GM23248 (cell line): Measurements from ENCODE around the gene EMILIN2. TPM values are rescaled to one million over a fixed set of nuclear protein-coding genes. Genes with fewer than 3 reads are reported as not detected.

Experiments used
- DNase-seq: peaks from one replicate; pipeline ENCODE4 v3.0.0-alpha.2; 2015
- H2AFZ ChIP-seq: fragments of 200-600 bp; sonication (generic); 2 replicates; pipeline ENCODE4 v1.6.1; 2016; ENCODE audit warnings: antibody characterized with exemption
- H3F3A ChIP-seq: fragments of 200-600 bp; sonication (generic); 2 replicates; pipeline ENCODE4 v1.6.1; 2016; ENCODE audit warnings: mild to moderate bottlenecking, antibody characterized with exemption, mixed run types; ENCODE audit not compliant: insufficient read depth
- H3K27ac ChIP-seq: fragments of 200-600 bp; sonication (generic); 2 replicates; pipeline ENCODE4 v1.5.1; 2016; ENCODE audit warnings: mild to moderate bottlenecking
- H3K27me3 ChIP-seq: fragments of 200-600 bp; sonication (generic); replicated peaks from 2 replicates; pipeline ENCODE4 v1.6.1; 2016; ENCODE audit warnings: mild to moderate bottlenecking; ENCODE audit not compliant: insufficient read depth
- H3K36me3 ChIP-seq: fragments of 200-600 bp; sonication (generic); 2 replicates; pipeline ENCODE4 v1.6.1; 2016; ENCODE audit warnings: low read depth, mild to moderate bottlenecking
- H3K4me1 ChIP-seq: fragments of 200-600 bp; sonication (generic); 2 replicates; pipeline ENCODE4 v1.6.1; 2016; ENCODE audit warnings: mild to moderate bottlenecking; ENCODE audit not compliant: insufficient read depth
- H3K4me2 ChIP-seq: fragments of 200-600 bp; sonication (generic); one replicate; pipeline ENCODE4 v1.6.1; 2016; ENCODE audit warnings: mild to moderate bottlenecking; ENCODE audit not compliant: unreplicated experiment
- H3K4me3 ChIP-seq: fragments of 200-600 bp; sonication (generic); 2 replicates; pipeline ENCODE4 v1.5.1; 2016; ENCODE audit warnings: mild to moderate bottlenecking
- H3K79me2 ChIP-seq: fragments of 200-600 bp; sonication (generic); 2 replicates; pipeline ENCODE4 v1.6.1; 2016; ENCODE audit warnings: mild to moderate bottlenecking; ENCODE audit not compliant: insufficient read depth
- H3K9ac ChIP-seq: fragments of 200-600 bp; sonication (generic); 2 replicates; pipeline ENCODE4 v1.6.1; 2016; ENCODE audit warnings: mild to moderate bottlenecking
- H3K9me2 ChIP-seq: fragments of 200-600 bp; sonication (generic); 2 replicates; pipeline ENCODE4 v1.6.1; 2016; ENCODE audit warnings: mixed run types, mild to moderate bottlenecking, moderate library complexity; ENCODE audit not compliant: insufficient read depth
- H3K9me3 ChIP-seq: fragments of 200-600 bp; sonication (generic); one replicate; pipeline ENCODE4 v1.6.1; 2017; ENCODE audit warnings: low read depth
- H4K20me1 ChIP-seq: fragments of 200-600 bp; sonication (generic); 2 replicates; pipeline ENCODE4 v1.6.0; 2016; ENCODE audit not compliant: insufficient read depth
- EZH2 ChIP-seq: fragments of 200-600 bp; sonication (generic); IDR thresholded peaks from 2 replicates; pipeline ENCODE4 v1.6.1; 2018; ENCODE audit warnings: antibody characterized with exemption, mild to moderate bottlenecking; ENCODE audit not compliant: insufficient read depth, poor library complexity, severe bottlenecking
- EZH2phosphoT487 ChIP-seq: fragments of 200-600 bp; sonication (generic); IDR thresholded peaks from 2 replicates; pipeline ENCODE4 v1.6.1; 2018; ENCODE audit warnings: antibody characterized with exemption, moderate library complexity, mild to moderate bottlenecking, low read depth; ENCODE audit not compliant: insufficient read depth
- WGBS, 2 experiments: methylation state at CpG; one replicate each; pipeline ENCODE4 v1.1.6; 2015 to 2017; ENCODE audit warnings: low lambda C conversion rate in 2 of 2, low coverage in 1 of 2; ENCODE audit errors: missing lambda C conversion rate in 2 of 2; 5-methylcytosine and 5-hydroxymethylcytosine counted together
- in situ Hi-C: fragments of 300-500 bp; cut with MboI; formaldehyde crosslinking; loops from 2 replicates; pipeline ENCODE4 v1.15.0; 2020
- polyA plus RNA-seq: library from polyadenylated mRNA; unstranded; fragments of >200 nt; fragmentation: Nextera tagmentation; extraction: Ambion mirVana; gene quantifications from 2 replicates; pipeline ENCODE4 v1.2.1, GENCODE V29; 2016
- total RNA-seq: library from RNA; depleted of rRNA; stranded (reverse); fragments of >200 nt; shearing (Covaris generic); gene quantifications from 2 replicates; pipeline ENCODE4 v1.2.3, GENCODE V29; 2014

EMILIN2 gene
- total and polyA plus RNA-seq, 2 experiments from 2014 or later, result 9.0 to 23.9 TPM

DNA sequence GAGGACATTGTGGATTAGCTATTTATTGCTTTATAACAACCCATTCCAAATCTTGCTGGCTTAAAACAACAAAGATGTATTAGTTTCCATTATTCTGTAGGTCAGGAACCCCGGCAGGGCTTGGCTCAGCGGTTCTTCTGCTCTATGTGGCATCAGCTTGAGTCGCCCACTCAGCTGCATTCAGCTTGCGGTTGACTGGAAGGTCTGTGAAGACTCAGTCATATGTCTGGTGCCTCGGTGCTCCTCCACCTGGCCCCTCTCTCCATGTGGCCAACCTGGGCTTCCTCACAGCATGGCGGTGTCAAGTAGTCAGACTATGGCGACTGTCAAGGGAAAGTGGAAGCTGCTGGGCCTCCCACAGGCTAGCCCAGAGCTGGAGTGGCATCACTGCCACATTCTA is 48.6 kb downstream of the EMILIN2 start:
- 95 to 97% methylated on average over 7 of the region's 7 CpGs for WGBS, 2 experiments
- Histone ChIP-seq H3K9ac (no peak overlapping the region), H3K4me1 (peaks cover 12% of the 10 kb centered on the region; the same call in 1 of the 2 replicates), H3K9me2 (no peaks in the 10 kb centered on the region), H3K4me2 (no peak overlapping the region), H3K4me3 (no peak overlapping the region), H2AFZ (no peak overlapping the region), H4K20me1 (no peaks in the 10 kb centered on the region), H3K9me3 (no peaks in the 10 kb centered on the region), H3K27ac (no peak overlapping the region), H3K27me3 (no peaks in the 10 kb centered on the region), H3K36me3 (no peaks in the 10 kb centered on the region), H3K79me2 (no peaks in the 10 kb centered on the region), H3F3A (0 out of 2 replicates have a peak, but pooled peaks cover 3% of the 10 kb centered on the region)
- no peak for DNase-seq
- TF ChIP-seq EZH2phosphoT487, result no peak
- in situ Hi-C loops, result no loop called here

DNA sequence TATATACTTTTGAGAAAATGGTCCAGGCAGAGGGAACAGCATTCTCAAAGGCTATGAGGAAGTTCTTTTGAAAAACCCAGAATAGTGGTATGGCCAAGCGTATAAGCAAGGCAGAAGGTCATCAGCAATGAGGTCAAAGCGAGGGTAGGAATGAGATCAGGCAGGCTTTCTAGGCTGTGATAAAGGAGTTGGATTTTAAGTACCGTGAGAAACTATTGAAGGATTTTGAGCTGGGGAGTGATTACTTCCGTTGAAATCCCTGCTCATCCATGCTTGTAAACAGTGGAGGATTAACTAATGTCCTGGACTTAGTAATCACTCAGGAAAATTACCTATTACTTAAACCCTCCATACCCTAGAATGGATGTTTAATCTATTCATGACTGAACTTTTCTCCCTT is 50.2 kb downstream of the EMILIN2 start:
- H2AFZ ChIP-seq, result no peak overlapping the region
- peaks cover 25% of the 10 kb centered on the region for H3K4me1 ChIP-seq
- H3K79me2 ChIP-seq, result no peaks in the 10 kb centered on the region
- H3K9me3 ChIP-seq, result no peaks in the 10 kb centered on the region
- DNase-seq, result no peak
- no peaks in the 10 kb centered on the region for H3K36me3 ChIP-seq
- H3F3A ChIP-seq, result peaks cover 19% of the 10 kb centered on the region
- WGBS, 2 experiments, result 93 to 100% methylated on average over 4 of the region's 4 CpGs
- no peaks in the 10 kb centered on the region for H4K20me1 ChIP-seq
- H3K27ac ChIP-seq, result no peak overlapping the region
- in situ Hi-C loops, result no loop called here
- H3K4me2 ChIP-seq, result no peak overlapping the region
- no peak overlapping the region for H3K9ac ChIP-seq
- TF ChIP-seq EZH2 (no peak), EZH2phosphoT487 (no peak)
- H3K4me3 ChIP-seq, result no peak overlapping the region
- no peaks in the 10 kb centered on the region for H3K27me3 ChIP-seq
- H3K9me2 ChIP-seq, result no peaks in the 10 kb centered on the region

DNA sequence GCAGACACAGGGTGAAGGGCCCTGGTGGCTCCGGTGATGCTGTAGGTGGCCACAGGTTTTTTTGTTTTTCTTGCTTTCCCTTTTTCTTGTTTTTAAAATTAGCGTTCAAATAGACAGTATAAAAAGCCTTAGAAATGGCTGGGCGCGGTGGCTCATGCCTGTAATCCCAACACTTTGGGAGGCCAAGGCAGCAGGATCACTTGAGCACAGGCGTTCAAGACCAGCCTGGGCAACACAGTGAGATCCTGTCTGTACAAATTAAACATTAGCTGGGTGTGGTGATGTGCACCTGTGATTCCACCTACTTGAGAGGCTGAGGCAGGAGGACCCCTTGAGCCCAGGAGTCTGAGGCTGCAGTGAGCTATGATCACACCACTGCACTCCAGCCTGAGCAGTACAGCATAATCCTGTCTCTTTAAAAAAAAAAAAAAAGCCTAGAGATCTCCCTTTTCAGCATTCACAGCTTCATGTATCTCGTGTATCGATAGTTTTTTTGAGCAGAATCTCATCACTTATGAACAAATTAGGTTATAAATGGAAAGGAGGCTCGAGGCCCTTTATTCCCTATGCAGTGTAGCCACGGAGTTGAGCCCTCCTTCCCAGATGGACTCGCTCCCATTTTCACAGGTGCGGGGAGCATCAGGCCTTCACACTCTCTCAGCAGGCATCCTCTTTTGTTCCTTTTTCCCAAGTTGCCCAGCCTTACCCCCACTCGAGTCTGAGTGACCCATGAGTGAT is 50.8 kb downstream of the EMILIN2 start:
- Histone ChIP-seq H3F3A (peaks cover 25% of the 10 kb centered on the region), H3K4me2 (peak overlapping the region; percentile 20), H3K79me2 (no peaks in the 10 kb centered on the region), H3K36me3 (no peaks in the 10 kb centered on the region), H2AFZ (no peak overlapping the region), H3K9ac (no peak overlapping the region), H4K20me1 (no peaks in the 10 kb centered on the region), H3K9me3 (no peaks in the 10 kb centered on the region), H3K27me3 (no peaks in the 10 kb centered on the region), H3K9me2 (no peaks in the 10 kb centered on the region), H3K27ac (no peak overlapping the region), H3K4me3 (no peak overlapping the region), H3K4me1 (peaks cover 31% of the 10 kb centered on the region)
- WGBS, 2 experiments, result 68% methylated on average over 12 of the region's 12 CpGs
- DNase-seq, result no peak
- TF ChIP-seq EZH2phosphoT487, result no peak
- TF ChIP-seq EZH2, result no peak
- in situ Hi-C loops, result no loop called here

DNA sequence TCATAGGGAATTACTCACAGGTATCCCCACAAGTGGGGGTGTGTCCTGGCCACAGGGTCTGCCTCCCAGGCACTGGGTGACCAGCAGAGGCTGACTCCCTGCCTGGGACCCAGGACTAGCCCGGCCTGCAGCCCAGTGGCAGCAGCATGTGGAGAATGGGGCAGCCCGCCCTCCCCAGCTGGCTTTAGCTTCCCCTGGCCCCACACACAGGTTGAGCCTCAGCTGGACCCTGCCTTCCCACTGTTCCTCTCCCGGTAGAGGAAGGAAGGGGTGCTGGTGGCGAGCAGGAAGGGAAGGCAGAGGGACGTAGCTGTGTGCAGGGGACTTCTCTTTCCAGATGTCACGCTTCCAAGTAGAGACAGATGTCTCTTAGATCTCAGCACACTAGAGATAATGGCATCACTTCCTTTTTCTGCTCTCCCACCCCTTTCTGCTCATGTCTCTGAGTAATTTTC is 51.4 kb downstream of the EMILIN2 start:
- Histone ChIP-seq H4K20me1 (no peaks in the 10 kb centered on the region), H3K36me3 (no peaks in the 10 kb centered on the region), H3K9me2 (no peaks in the 10 kb centered on the region), H3K27me3 (no peaks in the 10 kb centered on the region), H3K27ac (no peak overlapping the region), H3K79me2 (no peaks in the 10 kb centered on the region), H3K4me3 (no peak overlapping the region), H3K4me1 (peaks cover 35% of the 10 kb centered on the region), H3F3A (peaks cover 28% of the 10 kb centered on the region), H3K9ac (no peak overlapping the region), H3K9me3 (no peaks in the 10 kb centered on the region), H2AFZ (no peak overlapping the region), H3K4me2 (no peak overlapping the region)
- WGBS, 2 experiments, result 28 to 48% methylated on average over 6 of the region's 6 CpGs
- TF ChIP-seq EZH2, result no peak
- no peak for TF ChIP-seq EZH2phosphoT487
- DNase-seq, result peak; percentile 82
- in situ Hi-C loops, result no loop called here
